ENCODE measurements around the gene KRT4.
"Not testable (repeated sequence)": the region's sequence is repeated elsewhere in the genome, so short reads cannot be mapped to it uniquely, and the experiment has no call there.

Gene KRT4

DNA sequence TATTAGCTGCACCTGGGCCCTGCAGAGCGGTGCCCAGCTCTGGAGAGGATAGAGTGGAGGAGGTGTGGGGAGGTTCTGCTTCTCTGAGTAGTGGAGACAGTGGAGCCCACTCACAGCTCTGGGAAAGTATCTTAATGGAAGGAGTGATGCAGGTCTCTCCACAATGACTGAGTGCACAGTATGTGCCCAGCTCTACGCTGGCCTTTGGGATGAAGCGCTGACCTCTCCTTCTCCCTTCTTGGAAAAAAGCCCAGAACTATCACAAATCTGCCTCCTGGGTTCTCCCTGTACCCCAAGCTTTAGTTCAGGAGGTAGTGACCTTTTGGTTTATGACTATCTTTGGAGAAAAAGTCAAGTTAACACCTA is 17.5 kb downstream of the KRT4 start:
- no peak for DNase-seq (ENCODE audit: low read depth)
- TF ChIP-seq, protein P1, sequence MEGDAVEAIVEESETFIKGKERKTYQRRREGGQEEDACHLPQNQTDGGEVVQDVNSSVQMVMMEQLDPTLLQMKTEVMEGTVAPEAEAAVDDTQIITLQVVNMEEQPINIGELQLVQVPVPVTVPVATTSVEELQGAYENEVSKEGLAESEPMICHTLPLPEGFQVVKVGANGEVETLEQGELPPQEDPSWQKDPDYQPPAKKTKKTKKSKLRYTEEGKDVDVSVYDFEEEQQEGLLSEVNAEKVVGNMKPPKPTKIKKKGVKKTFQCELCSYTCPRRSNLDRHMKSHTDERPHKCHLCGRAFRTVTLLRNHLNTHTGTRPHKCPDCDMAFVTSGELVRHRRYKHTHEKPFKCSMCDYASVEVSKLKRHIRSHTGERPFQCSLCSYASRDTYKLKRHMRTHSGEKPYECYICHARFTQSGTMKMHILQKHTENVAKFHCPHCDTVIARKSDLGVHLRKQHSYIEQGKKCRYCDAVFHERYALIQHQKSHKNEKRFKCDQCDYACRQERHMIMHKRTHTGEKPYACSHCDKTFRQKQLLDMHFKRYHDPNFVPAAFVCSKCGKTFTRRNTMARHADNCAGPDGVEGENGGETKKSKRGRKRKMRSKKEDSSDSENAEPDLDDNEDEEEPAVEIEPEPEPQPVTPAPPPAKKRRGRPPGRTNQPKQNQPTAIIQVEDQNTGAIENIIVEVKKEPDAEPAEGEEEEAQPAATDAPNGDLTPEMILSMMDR (IDR thresholded peaks at IDR 0.05; ENCODE audit: low read length, missing control alignments) = no peak
- H3K4me3 ChIP-seq (replicated peaks; ENCODE audit: low read depth, low read length) = no peak overlapping the region

DNA sequence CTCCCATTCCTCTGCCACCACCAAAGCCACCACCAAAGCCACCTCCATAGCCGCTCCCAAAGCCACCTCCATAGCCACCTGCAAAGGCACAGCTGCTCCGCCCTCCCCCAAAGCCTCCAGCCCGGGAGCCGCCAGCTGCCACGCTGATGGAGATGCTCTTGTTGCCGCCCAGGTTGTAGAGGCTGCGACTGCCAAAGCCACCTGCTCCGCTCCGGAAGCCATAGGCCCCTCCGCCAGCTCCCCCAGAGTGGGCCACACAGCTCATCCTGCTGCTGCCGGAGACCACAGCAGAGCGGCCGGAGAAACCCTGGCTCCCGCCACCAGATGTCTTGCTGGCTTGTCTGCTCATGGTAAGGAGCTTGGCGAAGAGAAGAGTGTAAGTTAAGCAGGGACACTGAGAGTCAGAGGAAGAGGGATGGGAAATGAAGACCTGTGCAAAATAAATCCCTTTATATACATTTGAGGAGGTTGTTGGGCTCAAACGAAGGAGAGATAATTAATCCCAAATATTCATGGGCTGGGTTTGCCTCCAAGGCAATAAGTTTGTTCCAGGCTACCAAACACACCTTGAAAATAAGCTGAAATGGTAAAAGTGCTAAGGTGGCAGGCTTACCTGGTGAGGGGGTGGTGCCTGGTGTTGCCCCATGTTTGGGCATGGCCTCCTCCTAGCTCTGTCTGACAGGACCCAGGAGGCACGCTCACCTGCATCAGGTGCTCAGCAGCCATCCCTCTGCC is 18.1 kb downstream of the KRT4 start, which contains the start of gene KRT3:
KRT3 (minus strand) TSS at position 424 of the 735 bp plus-strand sequence; CDS start at position 349, 75 bp downstream.
- H3K4me3 ChIP-seq (replicated peaks; ENCODE audit: low read depth, low read length) = no peak within 1 kb of the TSS
- TF ChIP-seq, protein P1 (IDR thresholded peaks at IDR 0.05; ENCODE audit: low read length, missing control alignments) = no peak
- no peak for DNase-seq (ENCODE audit: low read depth)

- DNase-seq (ENCODE audit: low read depth); H3K4me3 ChIP-seq (replicated peaks; ENCODE audit: low read depth, low read length): not testable (repeated sequence)
Measured at GRCh38 chr12:52795332-52795674, 18.6 kb downstream of the KRT4 start.

GRCh38 chr12:52794479-52795331 is 19.2 kb downstream of the KRT4 start:
- TF ChIP-seq, protein P1 (IDR thresholded peaks at IDR 0.05; ENCODE audit: low read length, missing control alignments) = no peak
- no peak for DNase-seq (ENCODE audit: low read depth)
- H3K4me3 ChIP-seq (replicated peaks; ENCODE audit: low read depth, low read length) = no peak overlapping the region

DNA sequence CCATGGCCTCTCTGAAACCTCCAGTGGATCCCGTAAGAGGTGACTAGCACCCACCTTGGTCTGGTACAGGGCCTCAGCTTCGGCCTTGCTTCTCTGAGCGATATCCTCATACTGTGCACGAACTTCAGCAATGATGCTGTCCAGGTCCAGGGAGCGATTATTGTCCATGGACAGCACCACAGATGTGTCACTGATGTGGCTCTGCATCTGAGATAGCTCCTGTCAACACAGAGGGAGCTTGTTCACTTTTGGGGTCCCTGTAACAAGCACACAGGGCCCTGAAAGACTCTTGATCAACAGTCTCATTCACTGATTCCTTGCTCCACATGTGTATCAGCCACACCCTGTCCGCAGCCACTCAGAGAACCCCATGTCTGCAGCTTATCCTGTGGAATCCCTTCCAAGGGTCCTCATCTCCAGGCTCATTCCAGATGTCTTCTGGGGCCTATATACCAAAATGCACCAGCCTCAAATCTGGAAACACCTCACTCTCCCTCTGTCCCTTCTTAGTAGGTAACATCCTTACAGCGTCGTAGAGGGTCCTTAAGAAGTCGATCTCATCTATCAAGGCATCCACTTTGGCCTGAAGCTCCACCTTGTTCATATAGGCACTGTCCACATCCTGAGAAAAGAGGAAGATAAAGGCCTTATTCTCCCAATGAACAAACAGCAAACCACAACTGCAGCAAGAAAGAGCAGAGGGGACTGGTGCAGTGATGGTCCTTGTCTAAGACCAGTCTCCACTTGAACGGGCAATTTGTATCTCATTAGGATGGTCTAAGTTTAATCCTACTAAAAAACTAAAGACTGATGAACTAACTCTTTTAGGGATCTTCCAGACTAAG is 21.5 kb downstream of the KRT4 start:
- DNase-seq (ENCODE audit: low read depth) = no peak
- H3K4me3 ChIP-seq (replicated peaks; ENCODE audit: low read depth, low read length) = no peak overlapping the region
- TF ChIP-seq, protein P1 (IDR thresholded peaks at IDR 0.05; ENCODE audit: low read length, missing control alignments) = no peak

GRCh38 chr12:52791271-52792184 is 22.4 kb downstream of the KRT4 start:
- H3K4me3 ChIP-seq (replicated peaks; ENCODE audit: low read depth, low read length) = no peak overlapping the region
- TF ChIP-seq, protein P1 (IDR thresholded peaks at IDR 0.05; ENCODE audit: low read length, missing control alignments) = no peak
- no peak for DNase-seq (ENCODE audit: low read depth)
